Activated CD4-positive, CD25-positive, alpha-beta regulatory T cell treated with anti-CD3 and anti-CD28 coated beads, Interleukin-2, amount 50 U/mL, for 16 hours (primary cell): ENCODE measurements around the gene GRIK1.

Experiments
- DNase-seq: peaks from one replicate; pipeline ENCODE4 v3.0.0-alpha.2; 2020; ENCODE audit warnings: low read depth, low spot score

The GRIK1 gene

GRCh38 chr21:29673096-29673610 is 266.6 kb downstream of the GRIK1 start:
- no peak for DNase-seq

- no peak for DNase-seq
Observed at GRCh38 chr21:29671728-29672127, 268.1 kb downstream of the GRIK1 start.

DNA sequence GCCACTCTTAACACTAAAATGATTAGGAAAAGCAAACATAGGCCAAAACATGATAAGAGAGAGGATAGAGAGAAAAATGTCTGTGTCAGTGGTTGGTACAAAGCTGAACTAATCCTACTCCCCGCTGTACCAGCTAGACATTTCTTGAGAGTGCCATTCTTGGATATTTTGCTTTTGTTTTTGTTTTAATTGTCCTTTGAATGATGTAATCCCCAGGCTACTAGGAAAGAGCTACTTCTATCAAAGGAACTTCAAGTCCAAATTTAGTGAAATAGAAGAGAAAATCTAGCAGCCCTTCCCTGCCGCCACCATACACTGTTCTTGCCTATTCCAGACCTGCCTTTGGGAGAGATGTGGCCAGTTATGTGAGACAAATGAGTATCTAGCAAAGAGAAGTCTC is 269.6 kb downstream of the GRIK1 start:
- DNase-seq = no peak

DNA sequence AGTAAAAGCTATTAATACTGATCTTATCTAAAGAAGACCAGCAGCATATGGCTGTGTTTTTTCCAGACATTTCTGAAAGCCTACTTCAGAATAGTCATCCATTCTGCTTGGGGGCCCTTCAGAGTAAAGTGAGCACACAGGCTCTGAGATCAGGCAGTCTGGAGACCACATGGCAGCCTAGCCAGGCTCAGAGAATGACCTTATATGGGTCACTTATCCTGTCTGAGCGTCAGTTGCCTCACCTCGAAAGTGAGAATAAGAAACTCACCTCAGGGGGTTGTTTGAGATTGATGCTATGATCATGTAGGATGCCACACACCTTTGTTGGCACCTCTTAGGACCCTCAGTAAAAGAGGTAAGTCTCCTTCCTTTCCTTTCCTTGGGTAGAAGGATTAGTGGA is 270.4 kb downstream of the GRIK1 start:
- DNase-seq = no peak

DNA sequence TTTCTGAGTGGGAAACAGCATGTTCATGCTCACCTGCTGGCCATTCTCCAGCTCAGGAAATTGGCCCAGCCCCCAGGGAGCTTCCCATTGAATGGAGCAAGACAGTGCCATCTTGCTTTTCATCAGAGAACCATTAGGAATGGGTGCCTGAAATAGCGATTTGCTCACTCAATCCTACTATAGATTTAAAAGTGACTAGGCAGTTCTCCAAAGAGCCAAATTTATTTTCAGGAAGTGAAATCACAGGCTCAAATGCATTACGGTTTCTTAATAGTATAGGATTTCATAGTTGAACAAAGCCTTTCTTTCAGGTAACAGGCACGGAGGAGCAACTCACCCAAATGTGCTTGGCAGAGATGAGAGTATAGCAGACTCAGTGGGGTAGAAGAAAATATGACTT is 272.1 kb downstream of the GRIK1 start:
- DNase-seq = no peak

DNA sequence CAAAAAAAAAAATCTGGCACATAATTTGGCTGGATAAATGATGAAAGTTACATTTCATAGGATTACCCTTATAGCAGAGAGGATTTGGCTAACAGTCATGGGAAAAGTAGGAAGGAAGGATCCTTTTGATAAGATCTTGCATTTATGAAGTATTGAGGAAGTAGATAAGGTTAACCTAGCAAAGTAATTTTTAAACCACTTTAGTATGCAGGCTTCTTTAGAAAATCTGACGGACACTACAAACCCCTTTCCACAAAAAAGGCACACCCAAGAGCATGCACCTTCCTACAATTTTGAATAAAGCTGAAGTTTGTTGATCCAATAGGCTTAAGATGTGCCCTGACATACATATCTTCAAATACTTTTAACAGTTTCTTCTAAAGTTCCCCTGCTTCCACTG is 275.2 kb downstream of the GRIK1 start:
- DNase-seq = no peak

DNA sequence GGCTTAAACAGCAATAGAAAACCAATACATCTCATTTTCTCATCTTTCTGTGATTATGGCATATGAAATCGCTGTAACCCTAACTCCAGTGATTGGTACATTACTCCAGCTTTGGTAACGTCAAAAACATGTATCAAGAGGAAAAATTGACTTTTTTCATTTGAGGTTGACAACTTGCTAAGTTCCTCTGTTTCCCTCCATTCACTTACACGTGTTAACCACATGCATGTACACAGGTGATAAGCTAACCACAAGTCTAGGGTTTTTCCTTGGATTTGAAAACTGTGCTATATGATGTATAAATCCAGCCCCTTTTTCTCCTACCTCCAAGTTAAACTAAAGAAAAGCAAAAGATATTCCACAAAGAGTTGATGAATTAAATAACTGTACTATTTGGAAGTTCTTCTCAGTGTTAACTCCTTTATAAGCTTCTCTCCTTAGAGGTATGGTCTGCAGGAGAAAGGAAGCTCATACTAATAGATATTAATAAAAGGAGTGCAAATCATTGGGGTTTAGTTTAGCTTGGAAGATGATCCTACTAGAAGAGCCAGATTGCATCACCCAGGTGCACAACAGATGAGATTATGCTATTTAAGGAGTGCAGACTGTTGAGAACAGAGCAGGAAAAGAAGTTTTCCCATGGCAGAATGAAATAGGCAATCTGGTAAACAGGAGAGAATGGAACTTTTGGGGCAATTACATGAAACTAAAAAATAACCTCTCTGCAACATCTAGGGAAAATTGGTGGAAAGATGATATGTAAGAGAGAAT is 277.9 kb downstream of the GRIK1 start:
- no peak for DNase-seq

GRCh38 chr21:29660047-29660720 is 279.6 kb downstream of the GRIK1 start:
- no peak for DNase-seq

DNA sequence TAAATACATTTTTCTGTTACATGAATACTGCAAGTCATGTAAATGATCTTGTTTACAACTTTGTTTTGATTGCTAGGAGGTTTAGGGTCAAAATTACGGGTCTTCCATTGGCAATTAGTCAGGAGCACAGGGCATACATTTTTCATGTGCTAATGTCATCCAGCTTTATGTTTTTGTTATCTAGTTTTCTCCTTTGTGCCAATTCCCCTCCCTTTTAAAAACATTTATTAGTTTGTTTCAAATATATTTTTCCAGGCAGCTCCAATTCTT is 280.9 kb downstream of the GRIK1 start:
- no peak for DNase-seq

- no peak for DNase-seq
Observed at GRCh38 chr21:29658177-29658933, 281.4 kb downstream of the GRIK1 start.

DNA sequence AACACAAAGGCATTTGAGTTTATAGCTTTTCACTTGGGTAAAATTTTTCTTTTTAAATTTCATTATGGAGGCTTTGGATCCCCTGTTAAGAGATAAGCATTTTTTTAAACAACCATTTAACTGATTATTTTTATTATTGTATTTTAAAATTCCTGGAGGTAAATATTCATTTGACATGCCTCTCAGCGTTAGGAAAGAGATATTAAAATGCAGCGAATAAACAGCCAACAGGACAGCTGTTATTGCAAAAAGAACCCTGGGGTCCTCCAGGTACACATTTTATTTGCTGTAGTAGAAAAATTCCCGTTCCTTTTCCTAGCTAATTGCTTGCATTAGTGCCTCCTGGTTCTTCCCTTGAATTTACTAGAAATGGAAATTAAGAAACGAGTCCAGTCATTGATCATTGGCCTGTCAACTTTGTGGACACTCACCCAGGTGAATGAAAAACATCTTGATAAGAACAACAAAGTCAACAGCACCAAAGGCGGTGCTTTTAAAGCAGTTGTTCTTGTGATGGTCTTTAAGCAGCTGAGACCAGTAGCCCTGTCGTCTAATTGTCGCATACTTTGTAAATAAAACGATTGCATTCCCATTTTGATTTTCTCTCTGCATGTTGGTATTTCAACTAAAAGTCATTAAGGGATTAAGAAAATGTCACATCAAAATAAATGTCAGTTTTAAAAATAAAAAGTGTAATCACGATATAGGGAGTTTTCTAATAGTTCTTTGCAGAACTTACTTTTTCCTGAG is 282.4 kb downstream of the GRIK1 start:
- DNase-seq = no peak

DNA sequence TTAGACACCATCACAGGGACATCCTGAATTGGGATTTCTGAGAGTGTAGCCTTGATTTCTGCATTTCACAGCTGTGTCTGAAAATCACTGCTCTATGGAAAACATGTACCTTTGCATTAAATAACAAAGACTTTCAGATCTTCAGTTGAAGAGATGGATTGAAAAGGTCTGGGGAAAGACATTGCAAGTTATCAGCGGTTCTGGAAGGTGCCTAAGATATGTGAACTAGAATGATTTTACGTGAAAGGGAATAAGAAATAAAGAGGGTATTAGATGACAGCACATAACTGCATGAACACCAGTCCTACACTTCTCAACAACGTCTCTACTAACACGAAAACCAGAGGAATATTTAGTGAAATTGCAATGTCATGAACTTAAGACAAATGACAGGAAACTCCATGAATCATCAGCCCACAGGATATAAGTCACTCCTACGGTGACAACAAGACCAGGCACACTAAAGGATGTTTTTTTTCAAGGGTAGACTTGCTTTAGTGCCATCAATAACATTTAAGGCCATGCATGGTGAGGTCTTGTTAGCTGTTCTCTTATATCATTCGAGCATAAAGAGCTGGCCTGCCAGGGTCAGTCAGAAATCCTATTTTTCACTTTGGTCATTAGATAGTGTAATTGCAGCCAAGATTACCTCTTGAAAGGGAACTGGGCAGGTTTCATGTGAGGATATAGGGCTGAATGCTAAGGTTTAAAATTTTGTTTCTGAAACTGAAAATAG is 283.1 kb downstream of the GRIK1 start:
- no peak for DNase-seq

GRCh38 chr21:29655577-29655976 is 284.2 kb downstream of the GRIK1 start:
- DNase-seq = no peak

DNA sequence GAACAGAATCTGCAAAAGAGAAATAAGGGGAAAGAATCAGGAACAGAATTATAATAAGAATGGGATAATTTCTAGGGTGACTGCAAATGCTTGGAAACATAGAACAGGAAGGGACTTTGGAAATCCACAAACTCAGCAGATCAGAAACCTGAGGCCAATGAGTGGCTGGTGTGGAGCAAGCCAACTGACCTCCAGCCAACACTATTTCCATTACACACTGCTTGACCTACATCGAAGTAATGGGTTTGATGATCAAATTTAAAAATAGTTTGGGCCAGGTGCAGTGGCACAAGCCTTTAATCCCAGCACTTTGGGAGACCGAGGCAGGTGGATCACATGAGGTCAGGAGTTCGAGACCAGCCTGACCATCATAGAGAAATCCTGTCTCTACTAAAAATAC is 284.9 kb downstream of the GRIK1 start:
- no peak for DNase-seq

DNA sequence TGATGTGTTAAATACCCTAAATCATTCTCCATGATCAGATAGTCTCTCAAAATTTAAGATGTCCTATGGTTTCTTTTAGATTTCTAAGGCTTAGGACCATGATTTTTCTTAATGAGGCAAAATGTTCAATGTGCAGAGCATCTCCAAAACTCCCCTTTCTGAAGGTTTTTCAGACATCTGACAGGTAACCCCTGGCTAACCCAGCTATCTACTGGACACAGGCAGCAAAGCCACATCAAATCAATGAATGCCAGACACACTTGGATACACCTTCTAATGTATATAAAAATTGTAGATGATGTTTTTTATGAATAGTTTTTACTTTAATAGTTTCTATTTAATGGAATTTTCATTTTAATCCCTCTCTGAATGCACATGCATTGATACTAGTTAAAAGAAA is 285.6 kb downstream of the GRIK1 start:
- no peak for DNase-seq

DNA sequence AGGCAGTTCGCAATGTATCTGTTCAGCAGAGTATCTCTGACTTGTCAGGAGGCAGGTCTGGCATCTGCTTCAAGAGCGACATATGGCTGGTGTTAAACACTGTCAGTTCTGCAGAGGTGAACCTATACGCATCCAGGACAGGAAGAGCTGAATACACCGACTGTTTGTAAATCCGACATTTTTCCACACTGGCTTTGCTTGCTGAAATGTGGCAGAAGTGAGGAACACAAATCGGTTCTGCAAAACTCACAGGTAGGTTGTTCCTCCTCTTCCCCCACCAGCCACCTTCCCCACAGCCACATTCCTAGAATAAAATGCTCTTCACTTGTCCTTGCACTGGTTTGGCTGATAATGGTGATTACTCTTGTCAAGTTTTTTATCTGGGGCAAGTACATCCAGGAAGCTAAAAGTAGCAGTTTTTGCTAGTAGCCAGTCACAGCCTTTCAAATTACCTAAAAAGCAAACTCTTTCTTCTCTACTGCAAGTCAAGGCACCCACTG is 289.2 kb downstream of the GRIK1 start:
- no peak for DNase-seq

DNA sequence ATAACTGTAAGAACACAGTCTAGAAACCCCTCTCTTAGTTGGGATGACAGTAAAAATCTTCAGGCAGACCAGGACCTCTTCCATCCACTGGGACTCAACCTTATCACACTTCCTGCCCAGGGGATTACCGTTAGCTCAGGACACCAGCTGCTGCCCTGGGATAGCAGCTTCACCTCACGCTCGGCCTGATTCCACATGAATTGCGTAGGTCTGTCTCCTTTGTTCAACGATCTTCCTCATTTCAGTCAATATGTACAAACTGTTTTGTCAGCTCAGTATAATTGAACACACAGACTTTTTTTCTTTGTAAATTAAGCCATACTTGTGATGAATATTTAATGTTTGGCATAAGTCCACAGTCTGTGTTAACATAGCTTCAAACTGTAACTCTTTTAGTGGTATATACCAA is 290.4 kb downstream of the GRIK1 start:
- DNase-seq = no peak

DNA sequence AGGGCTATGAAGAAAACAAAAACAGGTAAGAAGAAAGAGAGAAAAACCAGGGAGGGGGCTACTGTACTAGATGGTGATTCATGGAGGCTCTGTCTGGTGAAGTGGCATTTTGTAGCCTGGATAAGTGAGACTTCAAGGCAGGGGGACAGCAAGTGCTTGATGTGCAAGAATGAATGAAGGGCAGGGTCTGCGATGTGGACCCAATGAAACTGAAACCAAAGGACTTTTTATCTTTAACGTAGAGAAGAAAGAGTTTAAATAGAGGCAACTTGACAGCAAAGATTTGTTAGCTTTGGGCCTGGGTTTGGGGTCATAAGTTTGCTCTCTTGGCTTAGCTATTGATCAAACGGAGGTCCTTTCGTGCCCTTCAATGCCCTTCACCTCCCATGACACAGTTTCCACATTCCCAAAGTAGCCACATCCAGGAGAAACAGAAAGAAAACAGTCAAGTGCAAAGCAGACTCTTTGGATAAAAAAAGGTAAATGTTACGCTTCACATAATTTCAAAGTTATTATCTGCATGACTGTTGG is 291.0 kb downstream of the GRIK1 start:
- no peak for DNase-seq

GRCh38 chr21:29647353-29647781 is 292.4 kb downstream of the GRIK1 start:
- no peak for DNase-seq

DNA sequence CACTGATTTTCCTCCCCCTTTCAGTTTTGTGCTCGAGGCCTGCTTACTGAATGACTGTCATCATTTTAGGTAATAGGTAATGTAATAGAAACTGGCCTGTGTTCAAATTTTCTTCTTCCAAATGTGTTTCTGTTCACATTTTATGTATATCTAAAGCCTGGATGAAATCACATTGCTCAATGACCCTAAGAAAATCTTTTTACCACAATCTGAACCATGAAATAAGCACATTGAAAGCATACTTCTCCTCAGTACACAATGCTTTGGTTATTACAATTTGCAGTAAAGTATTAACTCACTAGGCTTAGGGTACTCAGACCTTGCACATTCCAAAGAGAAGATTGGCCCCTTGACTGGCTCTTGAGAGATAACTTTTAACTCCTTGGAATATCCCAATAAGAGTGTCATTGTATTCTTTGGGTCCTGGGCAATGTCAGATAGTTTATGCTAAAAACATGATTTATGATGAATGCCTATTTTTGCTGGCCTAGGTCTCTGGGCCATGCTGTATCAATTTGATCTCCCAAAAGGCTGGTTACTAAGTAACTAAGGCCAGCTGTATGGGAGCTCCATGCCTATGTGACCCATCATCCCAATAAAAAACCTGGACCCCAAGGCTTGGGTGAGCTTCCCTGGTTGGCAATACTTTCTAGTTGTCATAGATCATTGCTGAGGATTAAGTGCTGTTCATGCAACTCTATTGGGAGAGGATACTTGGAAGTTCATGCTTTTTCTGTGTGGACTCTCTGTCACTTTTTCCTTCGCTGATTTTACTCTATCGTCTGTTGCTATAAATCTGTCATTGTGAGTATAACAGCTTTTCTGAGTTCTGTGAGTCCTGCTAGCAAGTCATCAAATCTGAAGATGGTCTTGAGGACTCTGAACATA is 293.9 kb downstream of the GRIK1 start:
- DNase-seq = no peak
